Measurements from ENCODE around the gene JAM3. TPM values are rescaled to one million over a fixed set of nuclear protein-coding genes. Genes with fewer than 3 reads are reported as not detected.
A peak's percentile ranks its signal among the peaks of the same experiment; 100 is the strongest.

Gene JAM3
- total RNA-seq, 2 donors from 2014 or later = 28.5 to 38.1 TPM

DNA sequence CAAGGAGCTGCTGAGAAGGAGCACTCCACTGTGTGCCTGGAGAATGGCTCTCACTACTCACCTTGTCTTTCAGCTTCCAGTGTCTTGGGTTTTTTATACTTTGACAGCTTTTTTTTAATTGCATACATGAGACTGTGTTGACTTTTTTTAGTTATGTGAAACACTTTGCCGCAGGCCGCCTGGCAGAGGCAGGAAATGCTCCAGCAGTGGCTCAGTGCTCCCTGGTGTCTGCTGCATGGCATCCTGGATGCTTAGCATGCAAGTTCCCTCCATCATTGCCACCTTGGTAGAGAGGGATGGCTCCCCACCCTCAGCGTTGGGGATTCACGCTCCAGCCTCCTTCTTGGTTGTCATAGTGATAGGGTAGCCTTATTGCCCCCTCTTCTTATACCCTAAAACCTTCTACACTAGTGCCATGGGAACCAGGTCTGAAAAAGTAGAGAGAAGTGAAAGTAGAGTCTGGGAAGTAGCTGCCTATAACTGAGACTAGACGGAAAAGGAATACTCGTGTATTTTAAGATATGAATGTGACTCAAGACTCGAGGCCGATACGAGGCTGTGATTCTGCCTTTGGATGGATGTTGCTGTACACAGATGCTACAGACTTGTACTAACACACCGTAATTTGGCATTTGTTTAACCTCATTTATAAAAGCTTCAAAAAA, 82.3 kb downstream of the JAM3 start:
- TF ChIP-seq, protein P1, sequence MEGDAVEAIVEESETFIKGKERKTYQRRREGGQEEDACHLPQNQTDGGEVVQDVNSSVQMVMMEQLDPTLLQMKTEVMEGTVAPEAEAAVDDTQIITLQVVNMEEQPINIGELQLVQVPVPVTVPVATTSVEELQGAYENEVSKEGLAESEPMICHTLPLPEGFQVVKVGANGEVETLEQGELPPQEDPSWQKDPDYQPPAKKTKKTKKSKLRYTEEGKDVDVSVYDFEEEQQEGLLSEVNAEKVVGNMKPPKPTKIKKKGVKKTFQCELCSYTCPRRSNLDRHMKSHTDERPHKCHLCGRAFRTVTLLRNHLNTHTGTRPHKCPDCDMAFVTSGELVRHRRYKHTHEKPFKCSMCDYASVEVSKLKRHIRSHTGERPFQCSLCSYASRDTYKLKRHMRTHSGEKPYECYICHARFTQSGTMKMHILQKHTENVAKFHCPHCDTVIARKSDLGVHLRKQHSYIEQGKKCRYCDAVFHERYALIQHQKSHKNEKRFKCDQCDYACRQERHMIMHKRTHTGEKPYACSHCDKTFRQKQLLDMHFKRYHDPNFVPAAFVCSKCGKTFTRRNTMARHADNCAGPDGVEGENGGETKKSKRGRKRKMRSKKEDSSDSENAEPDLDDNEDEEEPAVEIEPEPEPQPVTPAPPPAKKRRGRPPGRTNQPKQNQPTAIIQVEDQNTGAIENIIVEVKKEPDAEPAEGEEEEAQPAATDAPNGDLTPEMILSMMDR (IDR thresholded peaks at IDR 0.05) = no peak
- no peaks in the 10 kb centered on the region for H3K9me3 ChIP-seq
- H3K4me1 ChIP-seq = no peaks in the 10 kb centered on the region
- H3K27ac ChIP-seq = no peak overlapping the region
- H3K27me3 ChIP-seq = no peaks in the 10 kb centered on the region
- peak; percentile 21 for DNase-seq (ENCODE audit: low spot score)
- peaks cover 45% of the 10 kb centered on the region for H3K36me3 ChIP-seq
- no peak overlapping the region for H3K4me3 ChIP-seq

- TF ChIP-seq, protein P1 (IDR thresholded peaks at IDR 0.05) = no peak
- H3K27ac ChIP-seq = no peak overlapping the region
- no peak for DNase-seq (ENCODE audit: low spot score)
Measured at GRCh38 chr11:134152696-134153095, 83.8 kb downstream of the JAM3 start.

DNA sequence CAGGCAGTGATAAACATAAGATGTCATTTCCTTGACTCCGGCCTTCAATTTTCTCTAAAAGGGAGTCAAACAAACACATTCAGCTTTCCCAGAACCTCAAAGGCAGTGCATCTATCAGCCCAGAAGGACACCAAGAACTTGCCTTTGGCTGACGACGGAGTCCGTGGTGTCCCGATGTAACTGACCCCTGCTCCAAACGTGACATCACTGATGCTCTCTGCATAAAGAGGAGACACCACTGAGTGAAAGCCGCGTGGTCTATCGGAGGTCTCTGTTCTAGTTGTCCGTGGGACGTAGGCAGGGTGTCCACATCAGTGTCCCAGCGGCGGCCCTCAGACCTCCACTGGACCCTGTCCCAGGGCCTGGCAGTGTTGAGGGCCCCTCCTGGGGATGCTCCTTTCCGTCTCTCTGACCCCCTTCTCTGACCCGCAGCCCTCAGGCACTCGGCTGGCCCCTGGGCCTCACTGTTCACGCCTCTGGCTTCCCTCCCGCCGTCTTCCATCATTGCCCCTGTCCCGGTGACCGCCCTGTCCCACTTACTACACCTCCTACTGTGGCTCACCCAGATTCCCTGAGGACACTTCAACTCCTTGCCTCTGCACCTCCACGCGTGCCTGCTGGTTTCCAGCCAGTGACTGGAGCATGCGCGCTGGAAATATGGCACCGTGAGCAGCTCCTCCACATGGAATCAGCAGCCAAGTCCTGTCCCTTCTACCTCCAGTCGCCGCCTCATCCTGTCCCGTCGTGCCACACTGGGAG, 84.5 kb downstream of the JAM3 start:
- TF ChIP-seq, protein P1 (IDR thresholded peaks at IDR 0.05) = no peak
- Histone ChIP-seq H3K36me3 (peaks cover 53% of the 10 kb centered on the region), H3K4me1 (no peaks in the 10 kb centered on the region), H3K4me3 (no peak overlapping the region), H3K27me3 (no peaks in the 10 kb centered on the region), H3K27ac (no peak overlapping the region), H3K9me3 (no peaks in the 10 kb centered on the region)
- no peak for DNase-seq (ENCODE audit: low spot score)

More at GRCh38 chr11:134152696-134153095, 83.8 kb downstream of the JAM3 start:
- Histone ChIP-seq H3K27me3 (no peaks in the 10 kb centered on the region), H3K36me3 (peaks cover 46% of the 10 kb centered on the region), H3K4me3 (no peak overlapping the region), H3K9me3 (no peaks in the 10 kb centered on the region), H3K4me1 (no peaks in the 10 kb centered on the region)

DNA sequence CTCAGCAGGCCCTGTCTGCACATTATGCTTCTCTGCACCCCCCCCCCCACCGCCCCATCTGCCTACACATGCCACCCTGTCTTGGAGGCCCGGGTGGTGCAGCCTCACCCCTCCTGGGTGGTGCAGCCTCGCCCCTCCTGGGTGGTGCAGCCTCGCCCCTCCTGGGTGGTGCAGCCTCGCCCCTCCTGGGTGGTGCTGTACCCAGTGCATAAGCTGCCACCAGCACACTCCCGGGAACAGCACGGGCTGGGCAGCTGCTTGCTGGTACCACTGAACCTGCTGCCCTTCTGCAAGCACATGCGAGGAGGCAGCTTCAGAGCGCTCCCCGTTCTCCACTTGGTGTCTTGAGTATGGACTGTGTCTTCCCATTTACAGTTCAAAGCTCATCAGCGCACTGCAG, 85.6 kb downstream of the JAM3 start:
- Histone ChIP-seq H3K27ac (no peak overlapping the region), H3K4me1 (no peaks in the 10 kb centered on the region), H3K9me3 (no peaks in the 10 kb centered on the region), H3K36me3 (peaks cover 53% of the 10 kb centered on the region), H3K27me3 (no peaks in the 10 kb centered on the region), H3K4me3 (no peak overlapping the region)
- TF ChIP-seq, protein P1 (IDR thresholded peaks at IDR 0.05) = no peak
- DNase-seq (ENCODE audit: low spot score) = no peak

GRCh38 chr11:134155456-134155855, 86.6 kb downstream of the JAM3 start:
- Histone ChIP-seq H3K4me3 (no peak overlapping the region), H3K27me3 (no peaks in the 10 kb centered on the region), H3K9me3 (no peaks in the 10 kb centered on the region), H3K27ac (no peak overlapping the region), H3K36me3 (peaks cover 50% of the 10 kb centered on the region), H3K4me1 (no peaks in the 10 kb centered on the region)
- TF ChIP-seq, protein P1 (IDR thresholded peaks at IDR 0.05) = no peak
- DNase-seq (ENCODE audit: low spot score) = no peak
